Activated T-helper 1 cell treated with anti-CD3 and anti-CD28 coated beads, Interleukin-12 subunit alpha, Interleukin-12 subunit beta, Interleukin-2, Interleukin-4 antibody, amounts not matched to agents 30 ng/mL and 10 ng/mL and 1 ng/mL, durations not matched to agents 14 hours and 24 hours and 36 hours (primary cell): ENCODE data around the gene ANTXR2. TPM values are rescaled to one million over a fixed set of nuclear protein-coding genes. Genes with fewer than 3 reads are reported as not detected.

Experiments
- DNase-seq: peaks from one replicate; pipeline ENCODE4 v3.0.0; 2021; ENCODE audit warnings: low spot score
- H3K27ac Mint-ChIP-seq: one replicate; pipeline ENCODE4 v1.8.0; 2021; ENCODE audit warnings: mild to moderate bottlenecking, mixed read lengths
- H3K27me3 Mint-ChIP-seq: one replicate; pipeline ENCODE4 v1.8.0; 2022; ENCODE audit warnings: mild to moderate bottlenecking, moderate library complexity, mixed read lengths; ENCODE audit not compliant: insufficient read depth
- H3K36me3 Mint-ChIP-seq: one replicate; pipeline ENCODE4 v1.8.0; 2021; ENCODE audit warnings: low read depth, mixed read lengths
- H3K4me1 Mint-ChIP-seq: one replicate; pipeline ENCODE4 v1.8.0; 2021; ENCODE audit warnings: low read depth, mixed read lengths
- H3K4me3 Mint-ChIP-seq: one replicate; pipeline ENCODE4 v1.8.0; 2021; ENCODE audit warnings: mild to moderate bottlenecking, moderate library complexity, mixed read lengths
- H3K9me3 Mint-ChIP-seq: one replicate; pipeline ENCODE4 v1.8.0; 2021; ENCODE audit warnings: mixed read lengths
- intact Hi-C: fragments of 100-400 bp; cut with micrococcal nuclease; formaldehyde crosslinking; loops from one replicate; pipeline ENCODE4 v1.15.1; 2024
- total RNA-seq: library from RNA; stranded (reverse); gene quantifications from 2 replicates; pipeline ENCODE4 v1.2.3, GENCODE V29; 2022

The ANTXR2 gene
- total RNA-seq, 1 donor from 2014 or later: 29.8 TPM

DNA sequence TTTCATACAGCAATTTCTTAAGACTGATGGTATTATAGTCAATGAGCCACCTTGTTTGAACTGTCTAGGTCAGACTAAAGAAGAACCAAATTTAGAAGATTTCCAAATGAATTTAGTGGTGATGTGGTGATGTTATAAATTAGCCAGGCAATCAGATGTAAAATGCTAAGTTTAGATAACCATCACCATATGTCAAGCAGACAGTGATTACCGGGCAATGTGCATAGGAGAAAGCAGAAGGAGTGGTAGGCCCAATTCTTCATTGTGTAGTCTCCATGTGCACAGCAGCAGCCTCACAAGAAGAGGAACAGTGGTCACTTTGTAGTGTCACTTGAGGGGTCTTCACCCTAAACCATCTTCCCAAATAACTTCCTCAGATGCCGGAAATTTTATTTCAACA lies 198.8 kb downstream of the ANTXR2 start:
- intact Hi-C loops: no loop called here
- no peaks in the 10 kb centered on the region for H3K27me3 Mint-ChIP-seq
- no peak overlapping the region for H3K27ac Mint-ChIP-seq
- H3K36me3 Mint-ChIP-seq: no peaks in the 10 kb centered on the region
- DNase-seq: no peak
- peaks cover 9% of the 10 kb centered on the region for H3K9me3 Mint-ChIP-seq
- H3K4me1 Mint-ChIP-seq: no peaks in the 10 kb centered on the region
- no peak overlapping the region for H3K4me3 Mint-ChIP-seq

DNA sequence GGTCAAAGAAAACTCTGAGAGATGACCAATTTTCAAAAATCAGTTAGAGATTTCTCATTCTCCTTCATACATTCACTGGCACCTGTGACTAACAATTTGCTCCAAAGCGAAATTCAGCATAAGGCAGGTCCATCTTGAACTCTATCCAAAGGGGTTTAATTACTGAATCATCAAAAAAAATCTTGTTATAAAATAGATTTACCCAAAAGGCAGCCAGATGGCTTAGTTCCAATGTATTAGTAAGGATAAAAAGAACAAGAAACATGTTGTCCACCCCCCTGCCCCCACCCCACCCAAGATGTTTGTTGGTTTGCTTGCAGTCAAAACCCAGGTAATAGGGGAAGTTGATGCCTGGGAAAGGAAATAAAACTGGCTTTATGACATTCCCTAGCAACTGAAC lies 200.3 kb downstream of the ANTXR2 start:
- H3K9me3 Mint-ChIP-seq: peaks cover under 1% of the 10 kb centered on the region
- H3K27ac Mint-ChIP-seq: no peak overlapping the region
- no peak for DNase-seq
- intact Hi-C loops: no loop called here
- no peak overlapping the region for H3K4me3 Mint-ChIP-seq
- H3K27me3 Mint-ChIP-seq: no peaks in the 10 kb centered on the region
- no peaks in the 10 kb centered on the region for H3K36me3 Mint-ChIP-seq
- H3K4me1 Mint-ChIP-seq: no peaks in the 10 kb centered on the region

DNA sequence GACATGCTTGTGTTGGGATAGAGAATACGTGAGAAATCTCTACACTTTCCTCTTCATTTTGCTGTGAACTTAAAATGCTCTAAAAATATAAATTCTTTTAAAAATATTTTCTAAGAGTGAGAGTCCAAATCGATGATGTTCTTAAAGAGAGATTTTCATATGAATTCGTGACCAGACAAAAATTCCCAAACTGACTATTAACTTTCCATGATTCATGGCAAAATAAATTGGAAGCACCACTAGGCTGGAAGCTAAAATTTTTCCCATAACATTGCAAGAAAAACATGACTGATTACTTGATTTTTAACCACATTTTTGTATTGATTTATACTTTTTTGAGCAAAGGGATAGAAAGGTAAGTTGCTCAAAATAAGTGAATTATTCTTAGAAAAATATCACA lies 201.1 kb downstream of the ANTXR2 start:
- no peak for DNase-seq
- Mint-ChIP-seq H3K27me3 (no peaks in the 10 kb centered on the region), H3K4me3 (no peak overlapping the region), H3K36me3 (no peaks in the 10 kb centered on the region), H3K9me3 (no peaks in the 10 kb centered on the region), H3K27ac (no peak overlapping the region), H3K4me1 (no peaks in the 10 kb centered on the region)
- intact Hi-C loops: no loop called here

DNA sequence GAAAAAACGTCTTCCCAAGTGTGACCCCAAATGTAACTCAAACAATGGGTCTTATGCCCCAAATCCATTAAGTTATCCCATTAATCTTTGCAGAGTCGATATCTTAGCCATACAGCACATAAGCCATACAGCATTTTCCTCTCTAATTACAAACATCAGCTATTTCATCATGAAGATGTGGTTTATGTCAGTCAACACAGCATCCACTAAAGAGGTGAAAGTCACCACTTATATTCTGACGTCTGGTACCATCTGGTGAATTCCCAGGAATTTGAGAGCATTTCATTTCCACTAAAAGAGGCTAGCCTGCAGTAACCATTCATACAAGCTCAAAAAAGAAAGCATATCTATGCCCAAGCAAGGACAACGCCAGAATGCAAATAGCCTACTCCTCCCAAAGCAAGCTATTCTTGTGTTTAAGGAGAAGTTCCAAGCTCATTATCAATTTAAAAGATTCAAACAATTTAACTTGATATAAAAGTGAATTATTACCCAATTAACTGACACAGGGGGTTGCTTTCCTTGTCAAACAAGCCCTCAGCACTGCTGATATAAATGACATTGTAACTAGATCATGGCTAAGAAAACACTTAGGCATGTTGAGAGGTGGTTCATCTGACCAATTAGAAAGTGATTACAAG lies 203.3 kb downstream of the ANTXR2 start:
- Mint-ChIP-seq H3K36me3 (no peaks in the 10 kb centered on the region), H3K9me3 (no peaks in the 10 kb centered on the region), H3K4me1 (no peaks in the 10 kb centered on the region), H3K27me3 (peaks cover 1% of the 10 kb centered on the region), H3K4me3 (no peak overlapping the region), H3K27ac (no peak overlapping the region)
- intact Hi-C loops: no loop called here
- DNase-seq: no peak

DNA sequence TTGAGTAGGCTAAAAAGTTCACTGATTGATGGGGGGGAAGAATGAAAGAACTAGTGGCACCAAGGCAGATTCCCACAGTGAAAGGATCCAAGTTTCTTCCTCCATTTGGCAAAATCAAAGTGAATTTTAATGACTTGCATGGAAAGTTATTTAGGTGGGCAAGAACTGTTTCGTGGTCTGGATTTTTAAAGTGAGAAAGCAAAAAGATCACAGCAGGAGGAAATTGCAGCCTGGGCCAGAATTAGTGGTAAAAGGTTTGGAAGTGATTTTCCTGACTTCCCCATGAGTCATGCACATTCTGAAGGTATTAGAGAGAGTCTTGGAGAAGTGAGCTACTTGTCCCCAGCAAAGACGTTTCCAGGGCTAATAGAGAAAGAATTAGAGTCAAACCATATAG lies 207.8 kb downstream of the ANTXR2 start:
- no peaks in the 10 kb centered on the region for H3K36me3 Mint-ChIP-seq

DNA sequence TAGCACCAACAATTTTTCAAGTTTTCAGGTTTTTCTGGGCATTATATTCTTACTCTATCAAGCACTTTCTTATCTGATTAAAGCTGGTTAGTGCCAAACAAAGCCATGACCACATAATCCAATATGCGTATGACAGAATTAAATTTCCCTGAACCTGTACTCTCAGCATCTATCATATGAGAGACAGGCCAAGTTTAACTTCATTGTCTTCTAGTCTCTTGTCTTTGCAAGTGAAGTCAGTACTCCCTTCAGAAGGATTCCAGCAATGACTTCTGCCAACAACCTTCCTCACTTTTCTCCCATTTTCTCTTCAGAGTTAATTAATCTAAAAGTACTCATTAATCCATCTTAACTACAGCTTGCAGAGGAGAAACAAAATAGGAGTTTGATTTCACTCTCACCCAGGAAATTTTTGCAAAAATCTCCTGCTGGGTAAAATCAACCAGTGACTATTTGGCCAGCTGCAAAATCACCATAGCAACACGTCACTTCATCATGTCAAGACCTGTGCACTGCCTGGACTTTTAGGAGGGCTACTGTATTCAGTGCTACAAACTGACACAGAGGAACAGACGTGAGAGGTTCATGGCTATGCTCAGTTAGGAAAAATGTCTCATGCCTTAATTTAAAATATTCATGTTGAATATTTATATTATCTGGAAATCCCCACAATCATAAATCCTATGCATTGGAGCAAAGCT lies 208.4 kb downstream of the ANTXR2 start:
- Mint-ChIP-seq H3K27ac (no peak overlapping the region), H3K36me3 (no peaks in the 10 kb centered on the region), H3K27me3 (peaks cover 3% of the 10 kb centered on the region), H3K9me3 (no peaks in the 10 kb centered on the region), H3K4me3 (no peak overlapping the region), H3K4me1 (no peaks in the 10 kb centered on the region)
- no peak for DNase-seq
- intact Hi-C loops: no loop called here

More for the DNA sequence above, 207.8 kb downstream of the ANTXR2 start:
- Mint-ChIP-seq H3K27me3 (peaks cover 3% of the 10 kb centered on the region), H3K27ac (no peak overlapping the region), H3K9me3 (no peaks in the 10 kb centered on the region), H3K4me1 (no peaks in the 10 kb centered on the region), H3K4me3 (no peak overlapping the region)
- no peak for DNase-seq
- intact Hi-C loops: no loop called here

DNA sequence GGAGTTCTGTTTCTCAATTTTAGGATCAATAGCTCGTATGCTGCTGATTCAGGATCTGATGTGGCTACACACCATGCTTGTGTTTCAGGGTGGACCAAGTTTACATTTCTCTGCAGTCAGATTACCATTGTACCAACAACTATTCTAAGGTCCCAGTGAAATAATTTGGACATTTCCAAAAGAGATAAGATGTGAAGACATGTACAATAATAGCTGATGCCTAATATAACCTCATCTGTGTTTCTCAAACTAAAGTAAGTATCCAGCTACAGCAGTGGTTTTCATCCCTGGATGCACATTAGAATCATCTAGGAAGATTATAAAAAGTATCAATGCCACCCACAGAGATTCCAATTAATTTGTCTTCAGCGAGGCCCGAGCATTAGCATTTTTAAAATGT lies 209.7 kb downstream of the ANTXR2 start:
- peaks cover 3% of the 10 kb centered on the region for H3K27me3 Mint-ChIP-seq
- DNase-seq: no peak
- H3K4me3 Mint-ChIP-seq: no peak overlapping the region
- H3K36me3 Mint-ChIP-seq: no peaks in the 10 kb centered on the region
- H3K27ac Mint-ChIP-seq: no peak overlapping the region
- intact Hi-C loops: no loop called here
- H3K4me1 Mint-ChIP-seq: no peaks in the 10 kb centered on the region
- H3K9me3 Mint-ChIP-seq: no peaks in the 10 kb centered on the region

DNA sequence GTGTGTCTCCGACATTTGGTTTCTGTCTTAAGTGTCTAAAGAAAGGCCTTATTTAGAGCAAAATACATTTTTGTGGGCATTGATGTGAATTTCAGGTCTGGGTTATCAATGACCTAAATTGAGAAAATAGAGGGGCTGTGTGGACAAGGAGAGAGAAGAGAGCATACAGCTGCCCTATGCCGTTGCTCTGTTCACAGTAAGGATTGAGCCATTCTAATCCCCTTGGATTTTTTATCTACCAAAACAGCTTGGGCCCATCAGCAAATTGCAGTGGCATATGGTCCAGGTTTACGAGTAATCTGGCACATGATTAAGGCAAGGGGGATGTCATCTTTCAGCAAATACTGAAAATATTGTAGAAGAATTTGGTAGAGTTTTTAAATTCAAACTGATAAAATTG lies 210.2 kb downstream of the ANTXR2 start:
- DNase-seq: no peak
- intact Hi-C loops: no loop called here
- Mint-ChIP-seq H3K4me1 (no peaks in the 10 kb centered on the region), H3K36me3 (no peaks in the 10 kb centered on the region), H3K9me3 (no peaks in the 10 kb centered on the region), H3K4me3 (no peak overlapping the region), H3K27ac (no peak overlapping the region), H3K27me3 (peaks cover 3% of the 10 kb centered on the region)

DNA sequence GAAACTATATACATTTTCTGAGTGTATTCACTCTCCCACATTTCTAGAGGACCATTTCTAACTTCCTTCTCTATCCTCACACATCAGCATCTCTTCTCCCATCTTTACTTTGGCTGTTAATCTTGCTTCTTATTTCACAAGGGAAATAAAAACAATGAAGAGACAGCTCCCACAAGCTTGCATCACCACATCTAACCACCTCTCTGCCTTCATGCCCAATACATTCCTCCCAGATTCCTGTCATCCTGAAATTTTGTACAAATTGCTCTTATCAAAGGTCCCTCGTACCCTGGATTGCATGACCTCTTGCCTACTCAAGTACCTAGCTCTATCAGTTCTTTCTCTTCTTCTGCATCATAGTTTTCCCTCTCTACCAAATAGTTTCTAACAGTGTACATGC lies 215.2 kb downstream of the ANTXR2 start:
- intact Hi-C loops: no loop called here
- Mint-ChIP-seq H3K27ac (no peak overlapping the region), H3K9me3 (no peaks in the 10 kb centered on the region), H3K4me3 (no peak overlapping the region), H3K4me1 (no peaks in the 10 kb centered on the region), H3K36me3 (no peaks in the 10 kb centered on the region), H3K27me3 (peaks cover 5% of the 10 kb centered on the region)
- DNase-seq: no peak

DNA sequence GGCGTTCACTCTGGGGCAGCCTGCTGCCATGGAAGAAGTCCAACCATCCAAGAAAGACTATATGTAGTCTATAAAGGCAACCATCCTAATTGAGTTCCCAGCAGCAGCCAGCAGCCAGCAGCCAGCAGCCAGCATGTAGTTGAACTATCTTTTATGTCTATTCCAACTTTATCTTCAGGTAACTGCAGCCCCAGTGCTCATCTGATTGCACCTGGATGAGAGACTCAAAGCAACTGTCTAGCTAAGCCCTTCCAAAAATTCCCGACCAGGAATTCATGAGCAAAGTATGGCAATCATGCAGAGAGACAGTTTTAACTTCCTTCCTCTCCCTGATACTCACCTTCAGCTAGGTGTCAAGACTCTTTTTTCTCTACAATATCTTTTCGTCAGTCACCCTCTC lies 216.8 kb downstream of the ANTXR2 start:
- H3K27ac Mint-ChIP-seq: no peak overlapping the region
- DNase-seq: no peak
- H3K9me3 Mint-ChIP-seq: no peaks in the 10 kb centered on the region
- H3K36me3 Mint-ChIP-seq: no peaks in the 10 kb centered on the region
- H3K4me1 Mint-ChIP-seq: no peaks in the 10 kb centered on the region
- H3K27me3 Mint-ChIP-seq: peaks cover 5% of the 10 kb centered on the region
- no peak overlapping the region for H3K4me3 Mint-ChIP-seq
- intact Hi-C loops: no loop called here

DNA sequence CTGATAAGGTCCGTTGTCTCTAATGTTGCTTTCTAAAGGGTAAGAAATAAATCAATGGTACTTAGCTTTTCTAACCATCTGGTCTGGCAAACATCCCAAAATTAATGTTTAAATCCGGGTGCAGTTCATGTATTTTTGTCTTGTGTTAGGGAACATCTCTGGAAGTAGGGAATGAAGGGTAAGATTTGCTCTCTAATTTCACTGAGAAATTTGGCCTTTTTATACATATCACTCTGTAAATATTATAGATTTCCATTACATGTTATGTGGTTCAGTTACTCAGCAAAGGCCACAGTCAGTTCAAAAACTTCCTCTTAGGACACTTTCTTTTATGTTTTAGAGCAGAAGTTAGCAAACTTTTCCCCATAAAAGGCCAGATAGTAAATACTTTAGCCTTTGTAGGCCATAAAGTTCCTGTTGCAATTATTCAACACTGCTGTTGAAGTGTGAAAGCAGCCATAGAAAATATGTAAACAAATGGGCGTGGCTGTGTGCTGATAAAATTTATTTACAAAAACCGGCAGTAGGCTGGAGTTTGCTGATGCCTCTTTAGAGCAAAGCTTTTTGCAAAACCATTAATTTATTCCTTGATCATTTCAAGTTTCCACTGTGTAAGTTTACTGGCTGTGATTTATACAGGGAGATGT lies 218.1 kb downstream of the ANTXR2 start:
- Mint-ChIP-seq H3K36me3 (no peaks in the 10 kb centered on the region), H3K4me1 (no peaks in the 10 kb centered on the region), H3K4me3 (no peak overlapping the region), H3K27me3 (peaks cover 5% of the 10 kb centered on the region), H3K9me3 (no peaks in the 10 kb centered on the region), H3K27ac (no peak overlapping the region)
- no peak for DNase-seq
- intact Hi-C loops: no loop called here

DNA sequence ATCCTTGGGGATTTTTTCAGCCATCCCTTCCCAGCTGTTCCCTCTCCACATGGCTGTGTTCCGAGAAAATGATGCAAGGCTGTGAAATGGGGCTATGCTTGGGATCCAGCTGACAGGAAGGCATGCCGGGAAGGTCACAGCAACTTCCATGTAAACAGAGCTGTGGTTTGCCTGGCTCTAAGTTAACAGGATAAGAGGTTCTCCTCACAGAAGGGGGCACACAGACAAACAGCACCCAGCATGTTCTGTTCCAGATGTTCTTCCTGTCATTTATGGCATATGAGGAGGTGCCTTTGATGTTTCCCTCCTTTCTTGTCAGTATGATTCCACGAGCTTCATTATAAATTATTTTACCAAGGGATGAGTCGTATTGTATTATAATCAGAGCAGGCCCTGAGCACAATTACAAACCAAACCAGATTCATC lies 220.7 kb downstream of the ANTXR2 start:
- no peak for DNase-seq
- intact Hi-C loops: no loop called here
- H3K4me3 Mint-ChIP-seq: no peak overlapping the region
- H3K9me3 Mint-ChIP-seq: no peaks in the 10 kb centered on the region
- H3K27me3 Mint-ChIP-seq: peaks cover 5% of the 10 kb centered on the region
- H3K27ac Mint-ChIP-seq: no peak overlapping the region
- no peaks in the 10 kb centered on the region for H3K36me3 Mint-ChIP-seq
- H3K4me1 Mint-ChIP-seq: no peaks in the 10 kb centered on the region

DNA sequence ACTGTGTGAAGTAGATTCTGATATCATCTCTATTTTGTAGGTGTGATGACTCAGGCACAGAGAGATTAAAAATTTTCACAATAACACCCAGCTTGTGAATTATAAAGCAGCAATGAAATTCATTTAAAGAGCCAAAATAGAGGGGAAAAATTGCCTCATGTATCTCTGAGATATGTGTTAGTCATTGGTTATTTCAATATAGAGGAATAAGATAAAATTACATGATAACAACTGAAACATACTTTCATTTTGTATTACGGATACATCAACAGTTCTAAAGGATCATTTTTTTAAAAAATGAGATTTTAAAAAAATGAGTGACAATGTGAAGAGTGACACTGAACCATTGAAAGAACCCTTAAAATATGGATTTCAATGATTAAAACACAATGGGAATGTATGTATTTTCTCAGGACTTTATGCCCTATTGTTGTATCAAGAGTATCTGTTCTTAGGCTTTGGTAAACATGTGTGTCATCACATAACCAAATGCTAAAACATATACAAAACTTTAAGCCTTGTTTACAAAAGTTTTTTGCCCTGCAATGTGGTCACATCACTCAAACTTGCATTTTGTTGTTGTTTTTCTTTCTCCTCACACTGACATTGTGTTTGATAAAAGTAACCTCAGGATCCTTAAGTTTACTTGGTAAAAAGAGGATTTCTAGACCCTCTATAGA lies 221.3 kb downstream of the ANTXR2 start:
- no peak for DNase-seq
- H3K4me1 Mint-ChIP-seq: no peaks in the 10 kb centered on the region
- H3K27ac Mint-ChIP-seq: no peak overlapping the region
- H3K4me3 Mint-ChIP-seq: no peak overlapping the region
- H3K36me3 Mint-ChIP-seq: no peaks in the 10 kb centered on the region
- H3K9me3 Mint-ChIP-seq: no peaks in the 10 kb centered on the region
- H3K27me3 Mint-ChIP-seq: peaks cover 5% of the 10 kb centered on the region
- intact Hi-C loops: no loop called here
